Stomach smooth muscle (tissue), 2 donors: ENCODE data around the gene TRAPPC6A.

Source experiments
- H3K27ac ChIP-seq: one replicate; pipeline ENCODE4 v1.7.0; 2013; ENCODE audit warnings: mild to moderate bottlenecking, low read length, inconsistent platforms
- H3K27me3 ChIP-seq, 2 donors: one replicate each; pipeline ENCODE4 v1.7.0; 2013; ENCODE audit warnings: low read length in 2 of 2; ENCODE audit not compliant: insufficient read depth in 2 of 2, control insufficient read depth in 1 of 2
- H3K36me3 ChIP-seq, 2 donors: one replicate each; pipeline ENCODE4 v1.7.0; 2013; ENCODE audit warnings: low read length in 2 of 2; ENCODE audit not compliant: control insufficient read depth in 2 of 2, insufficient read depth in 2 of 2
- H3K4me1 ChIP-seq: one replicate; pipeline ENCODE4 v1.7.0; 2013; ENCODE audit warnings: low read length; ENCODE audit not compliant: control insufficient read depth, insufficient read depth
- H3K4me3 ChIP-seq, 2 donors: one replicate each; pipeline ENCODE4 v1.7.0; 2013; ENCODE audit warnings: low read length in 2 of 2
- H3K9ac ChIP-seq, 2 donors: one replicate each; pipeline ENCODE4 v1.7.0; 2013; ENCODE audit warnings: low read length in 2 of 2, mild to moderate bottlenecking in 1 of 2
- H3K9me3 ChIP-seq, 2 donors: one replicate each; pipeline ENCODE4 v1.7.0; 2013; ENCODE audit warnings: low read length in 2 of 2; ENCODE audit not compliant: control insufficient read depth in 2 of 2
- donor health status: healthy.
- donor health status: Pancreatic carcinoma.

TRAPPC6A gene

DNA sequence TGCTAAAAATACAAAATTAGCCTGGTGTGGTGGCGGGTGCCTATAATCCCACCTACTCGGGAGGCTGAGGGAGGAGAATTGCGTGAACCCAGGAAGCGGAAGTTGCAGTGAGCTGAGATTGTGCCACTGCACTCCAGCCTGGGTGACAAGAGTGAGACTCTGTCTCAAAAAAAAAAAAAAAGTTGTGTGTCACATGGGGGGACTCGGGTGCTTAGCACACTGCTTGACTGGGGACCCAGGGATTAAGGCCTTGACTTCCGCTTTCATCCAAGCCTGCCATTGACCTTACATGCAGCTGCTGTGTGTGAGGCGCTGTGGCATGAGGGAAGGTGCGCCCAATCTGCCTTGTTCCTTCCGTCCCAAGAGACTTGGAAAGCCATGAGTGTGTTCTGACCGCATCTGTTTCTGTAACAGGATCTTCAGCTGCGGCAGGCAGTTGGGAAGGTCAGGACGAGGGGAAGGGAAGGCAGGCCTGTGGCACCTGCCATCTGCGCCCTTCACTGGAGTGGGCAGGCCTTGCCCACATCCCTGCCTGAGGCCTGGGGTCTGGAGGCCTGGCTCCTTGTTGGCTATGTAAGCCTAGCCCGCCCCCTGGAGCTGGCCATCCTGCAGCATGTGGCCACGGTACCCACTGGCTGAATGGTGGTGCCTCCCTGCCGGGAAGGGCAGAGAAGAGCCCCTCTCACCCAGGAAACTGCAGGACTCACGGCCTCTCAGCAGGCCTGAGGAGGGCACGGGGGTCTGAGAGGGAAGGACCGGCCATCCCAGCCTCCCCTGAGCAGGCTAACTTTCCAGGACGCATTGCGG, 62.0 kb downstream of the TRAPPC6A start:
- H3K9ac ChIP-seq, result no peak overlapping the region
- no peak overlapping the region for H3K27ac ChIP-seq
- peaks cover 5% of the 10 kb centered on the region for H3K4me1 ChIP-seq
- H3K27me3 ChIP-seq, result no peaks in the 10 kb centered on the region
- H3K36me3 ChIP-seq, result no peaks in the 10 kb centered on the region
- H3K4me3 ChIP-seq, result no peak overlapping the region
- no peaks in the 10 kb centered on the region for H3K9me3 ChIP-seq

- no peak overlapping the region for H3K27ac ChIP-seq
- H3K36me3 ChIP-seq, result no peaks in the 10 kb centered on the region
- no peaks in the 10 kb centered on the region for H3K27me3 ChIP-seq
- no peaks in the 10 kb centered on the region for H3K9me3 ChIP-seq
- no peak overlapping the region for H3K4me3 ChIP-seq
- H3K9ac ChIP-seq, result no peak overlapping the region
- H3K4me1 ChIP-seq, result peaks cover 5% of the 10 kb centered on the region
Measured at GRCh38 chr19:45114116-45114515, 63.9 kb downstream of the TRAPPC6A start.

DNA sequence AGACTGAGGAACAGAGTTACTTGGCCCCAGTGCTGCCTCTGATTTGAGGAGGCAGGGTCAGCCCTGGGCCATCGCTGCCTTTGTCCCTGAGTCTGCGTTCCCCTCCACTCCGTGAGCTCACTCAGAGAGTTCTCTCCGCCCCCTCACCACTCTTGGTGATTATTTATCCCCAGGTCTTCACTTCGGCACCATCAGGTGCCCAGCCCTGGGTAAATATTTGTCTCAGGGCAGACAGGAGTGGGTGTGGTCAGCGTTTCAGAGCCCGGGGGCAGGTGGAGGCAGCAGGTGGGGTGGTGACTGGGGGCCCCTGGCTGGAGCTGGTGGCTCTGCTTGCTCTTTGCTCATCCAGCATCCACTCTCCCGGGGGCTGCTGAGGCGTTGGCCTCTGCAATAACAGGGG, 64.4 kb downstream of the TRAPPC6A start:
- no peak overlapping the region for H3K27ac ChIP-seq
- no peaks in the 10 kb centered on the region for H3K27me3 ChIP-seq
- H3K4me1 ChIP-seq, result peaks cover 5% of the 10 kb centered on the region
- no peaks in the 10 kb centered on the region for H3K36me3 ChIP-seq
- no peaks in the 10 kb centered on the region for H3K9me3 ChIP-seq
- peak overlapping the region in 1 of 2 donors; percentile 5 for H3K9ac ChIP-seq
- H3K4me3 ChIP-seq, result no peak overlapping the region
